PC-3 (cell line): ENCODE data around the gene SNN. TPM values are rescaled to one million over a fixed set of nuclear protein-coding genes. Genes with fewer than 3 reads are reported as not detected.

Source experiments
- ATAC-seq: fragments of 200-7000 bp; cut with Tn5 transposase; 2 replicates; pipeline ENCODE4 v1.9.1; 2020; ENCODE audit warnings: mild to moderate bottlenecking, moderate library complexity
- BruUV-seq: library from RNA; stranded (reverse); fragments of 400-500 nt; replicated peaks from 2 replicates; lab custom pipeline; 2021; lab: Mats Ljungman, UMichigan
- CTCF ChIA-PET: fragments of 300-600 bp; sonication (Branson Sonifier 250); formaldehyde crosslinking; loops from one replicate; lab custom pipeline; 2022; ENCODE audit warnings: antibody characterized with exemption; lab: Charles Lee
- POLR2A ChIA-PET: fragments of 300-600 bp; sonication (Branson Sonifier 250); formaldehyde crosslinking; loops from one replicate; lab custom pipeline; 2022; ENCODE audit warnings: antibody characterized with exemption; ENCODE audit not compliant: unreplicated experiment; lab: Charles Lee
- DNase-seq: peaks from one replicate; pipeline ENCODE4 v3.0.0-alpha.2; 2015
- H2AFZ ChIP-seq: fragments of 300-600 bp; sonication (generic); 2 replicates; pipeline ENCODE4 v1.6.0; 2016; ENCODE audit warnings: antibody characterized with exemption, low read length
- H3F3A ChIP-seq: fragments of 300-600 bp; sonication (generic); one replicate; pipeline ENCODE4 v1.6.0; 2017; ENCODE audit warnings: antibody characterized with exemption, low read length, control low read depth, mild to moderate bottlenecking; ENCODE audit not compliant: unreplicated experiment
- H3K27ac ChIP-seq: fragments of 300-600 bp; sonication (generic); 2 replicates; pipeline ENCODE4 v1.5.1; 2016; ENCODE audit warnings: mild to moderate bottlenecking, low read length
- H3K27me3 ChIP-seq: fragments of 300-600 bp; sonication (generic); 2 replicates; pipeline ENCODE4 v1.6.1; 2016; ENCODE audit warnings: low read length, mixed read lengths
- H3K36me3 ChIP-seq: fragments of 300-600 bp; sonication (generic); 2 replicates; pipeline ENCODE4 v1.6.1; 2016; ENCODE audit warnings: low read depth, mixed run types, low read length, mixed read lengths
- H3K4me1 ChIP-seq: fragments of 300-600 bp; sonication (generic); 2 replicates; pipeline ENCODE4 v1.5.1; 2016; ENCODE audit warnings: low read length; ENCODE audit not compliant: insufficient read depth
- H3K4me2 ChIP-seq: fragments of 300-600 bp; sonication (generic); 2 replicates; pipeline ENCODE4 v1.6.0; 2016; ENCODE audit warnings: low read length
- H3K4me3 ChIP-seq: fragments of 300-600 bp; sonication (generic); 2 replicates; pipeline ENCODE4 v1.5.1; 2016; ENCODE audit warnings: mild to moderate bottlenecking, low read length, mixed read lengths
- H3K79me2 ChIP-seq: fragments of 300-600 bp; sonication (generic); 2 replicates; pipeline ENCODE4 v1.6.1; 2017; ENCODE audit warnings: low read length, mixed read lengths
- H3K9ac ChIP-seq: fragments of 300-600 bp; sonication (generic); 2 replicates; pipeline ENCODE4 v1.6.0; 2016; ENCODE audit warnings: mild to moderate bottlenecking, low read length
- H3K9me2 ChIP-seq: fragments of 300-600 bp; sonication (generic); replicated peaks from 2 replicates; pipeline ENCODE4 v1.6.1; 2016; ENCODE audit warnings: mixed run types, low read length, mixed read lengths
- H3K9me3 ChIP-seq: fragments of 300-600 bp; sonication (generic); 2 replicates; pipeline ENCODE4 v1.6.1; 2016; ENCODE audit warnings: low read length, mixed read lengths
- H4K20me1 ChIP-seq: fragments of 300-600 bp; sonication (generic); 2 replicates; pipeline ENCODE4 v1.6.1; 2016; ENCODE audit warnings: low read length, mixed read lengths
- CTCF ChIP-seq: fragments of 300-600 bp; sonication (generic); conservative IDR thresholded peaks from 2 replicates; pipeline ENCODE4 v1.5.1; 2017; ENCODE audit warnings: antibody characterized with exemption, low read depth, mild to moderate bottlenecking, low read length
- EZH2 ChIP-seq: fragments of 300-600 bp; sonication (generic); IDR thresholded peaks from one replicate; pipeline ENCODE4 v1.6.1; 2017; ENCODE audit warnings: antibody characterized with exemption, mild to moderate bottlenecking, low read length; ENCODE audit not compliant: unreplicated experiment
- EZH2phosphoT487 ChIP-seq: fragments of 300-600 bp; sonication (generic); IDR thresholded peaks from 2 replicates; pipeline ENCODE4 v1.6.1; 2018; ENCODE audit warnings: mild to moderate bottlenecking, antibody characterized with exemption, low read length, borderline replicate concordance
- intact Hi-C: fragments of 100-400 bp; cut with micrococcal nuclease; formaldehyde crosslinking; loops from 2 replicates; pipeline ENCODE4 v1.9.0; 2023
- total RNA-seq: library from RNA; depleted of rRNA; stranded (reverse); fragments of >200 nt; gene quantifications from 2 replicates; pipeline ENCODE4 v1.2.3, GENCODE V29; 2014

Gene SNN
- total RNA-seq, 1 experiment from 2014 or later: 4.3 TPM

GRCh38 chr16:11650641-11651591 is 17.3 kb upstream of the SNN start:
- no peak overlapping the region for H3K27ac ChIP-seq
- ChIA-PET CTCF (interaction anchor here (0.6 kb wide), 1 partner anchor 142 kb away, joined by 3 read pairs; no protein-coding TSS in a partner anchor), POLR2A (no interaction called here)
- no peaks in the 10 kb centered on the region for H3K4me1 ChIP-seq
- no peak for ATAC-seq
- H3K36me3 ChIP-seq: no peaks in the 10 kb centered on the region
- H3K4me2 ChIP-seq: no peak overlapping the region
- H3F3A ChIP-seq: no peaks in the 10 kb centered on the region
- H3K27me3 ChIP-seq: no peaks in the 10 kb centered on the region
- no peak overlapping the region for H3K9ac ChIP-seq
- intact Hi-C loops: no loop called here
- no peak overlapping the region for H3K4me3 ChIP-seq
- H3K9me3 ChIP-seq: no peaks in the 10 kb centered on the region
- DNase-seq: no peak
- no peaks in the 10 kb centered on the region for H3K9me2 ChIP-seq
- TF ChIP-seq EZH2 (no peak), EZH2phosphoT487 (no peak), CTCF (no peak)
- H4K20me1 ChIP-seq: no peaks in the 10 kb centered on the region
- no peak overlapping the region for H2AFZ ChIP-seq
- no peaks in the 10 kb centered on the region for H3K79me2 ChIP-seq
- no TSS peak for BruUV-seq

GRCh38 chr16:11651796-11652195 is 16.5 kb upstream of the SNN start:
- H3F3A ChIP-seq: no peaks in the 10 kb centered on the region
- H3K9me3 ChIP-seq: no peaks in the 10 kb centered on the region
- no peak for TF ChIP-seq EZH2phosphoT487
- no peak for TF ChIP-seq CTCF
- TF ChIP-seq EZH2: no peak
- no peaks in the 10 kb centered on the region for H3K27me3 ChIP-seq
- H3K4me2 ChIP-seq: no peak overlapping the region
- no peak overlapping the region for H3K9ac ChIP-seq
- ATAC-seq (no peak), DNase-seq (no peak)
- ChIA-PET CTCF (interaction anchor here (0.6 kb wide), 1 partner anchor 142 kb away, joined by 3 read pairs; no protein-coding TSS in a partner anchor), POLR2A (no interaction called here)
- no peaks in the 10 kb centered on the region for H4K20me1 ChIP-seq
- H3K79me2 ChIP-seq: no peaks in the 10 kb centered on the region
- no peak overlapping the region for H3K4me3 ChIP-seq
- H3K27ac ChIP-seq: no peak overlapping the region
- no peaks in the 10 kb centered on the region for H3K9me2 ChIP-seq
- intact Hi-C loops: no loop called here
- H2AFZ ChIP-seq: no peak overlapping the region
- no peaks in the 10 kb centered on the region for H3K36me3 ChIP-seq
- no peaks in the 10 kb centered on the region for H3K4me1 ChIP-seq
- no TSS peak for BruUV-seq

- no peak overlapping the region for H3K9ac ChIP-seq
- BruUV-seq: no TSS peak
- H3K79me2 ChIP-seq: no peaks in the 10 kb centered on the region
- ChIA-PET CTCF (no interaction called here), POLR2A (no interaction called here)
- H3K27me3 ChIP-seq: no peaks in the 10 kb centered on the region
- no peak overlapping the region for H3K4me2 ChIP-seq
- no peaks in the 10 kb centered on the region for H3K9me3 ChIP-seq
- no peaks in the 10 kb centered on the region for H3K36me3 ChIP-seq
- no peak overlapping the region for H3K4me3 ChIP-seq
- no peak overlapping the region for H3K27ac ChIP-seq
- no peaks in the 10 kb centered on the region for H4K20me1 ChIP-seq
- DNase-seq (no peak), ATAC-seq (no peak)
- intact Hi-C loops: no loop called here
- H2AFZ ChIP-seq: no peak overlapping the region
- TF ChIP-seq EZH2 (no peak), EZH2phosphoT487 (no peak), CTCF (no peak)
- H3K9me2 ChIP-seq: no peaks in the 10 kb centered on the region
- H3F3A ChIP-seq: no peaks in the 10 kb centered on the region
- H3K4me1 ChIP-seq: no peaks in the 10 kb centered on the region
Observed at GRCh38 chr16:11655655-11656054, 12.6 kb upstream of the SNN start.
